IPS-20b (cell line): Measurements from ENCODE around the gene KCNN4.

Experiments used
- H3K27ac ChIP-seq: one replicate; pipeline ENCODE4 v1.5.1; 2013; ENCODE audit warnings: low read length
- H3K27me3 ChIP-seq: 2 replicates; pipeline ENCODE4 v1.6.1; 2013; ENCODE audit warnings: mild to moderate bottlenecking, low read length, inconsistent platforms; ENCODE audit not compliant: insufficient read depth
- H3K36me3 ChIP-seq: 2 replicates; pipeline ENCODE4 v1.6.1; 2013; ENCODE audit warnings: low read depth, mild to moderate bottlenecking, inconsistent platforms, low read length, moderate library complexity; ENCODE audit not compliant: insufficient read depth
- H3K4me1 ChIP-seq: 2 replicates; pipeline ENCODE4 v1.6.1; 2013; ENCODE audit warnings: mild to moderate bottlenecking, control low read depth, inconsistent platforms, low read length, moderate library complexity; ENCODE audit not compliant: insufficient read depth
- H3K4me3 ChIP-seq: 2 replicates; pipeline ENCODE4 v1.5.1; 2013; ENCODE audit warnings: mild to moderate bottlenecking, low read length, inconsistent platforms
- H3K9ac ChIP-seq: 2 replicates; pipeline ENCODE4 v1.6.1; 2013; ENCODE audit warnings: low read depth, mild to moderate bottlenecking, inconsistent platforms, low read length, moderate library complexity
- H3K9me3 ChIP-seq: 2 replicates; pipeline ENCODE4 v1.6.1; 2013; ENCODE audit warnings: mild to moderate bottlenecking, low read depth, low read length, inconsistent platforms; ENCODE audit not compliant: insufficient read depth

Gene KCNN4

GRCh38 chr19:43719918-43720317 lies 60.9 kb downstream of the KCNN4 start:
- Histone ChIP-seq H3K9me3 (no peaks in the 10 kb centered on the region), H3K4me3 (no peak overlapping the region), H3K27me3 (no peaks in the 10 kb centered on the region), H3K27ac (no peak overlapping the region), H3K36me3 (no peaks in the 10 kb centered on the region), H3K4me1 (no peaks in the 10 kb centered on the region), H3K9ac (no peak overlapping the region)

DNA sequence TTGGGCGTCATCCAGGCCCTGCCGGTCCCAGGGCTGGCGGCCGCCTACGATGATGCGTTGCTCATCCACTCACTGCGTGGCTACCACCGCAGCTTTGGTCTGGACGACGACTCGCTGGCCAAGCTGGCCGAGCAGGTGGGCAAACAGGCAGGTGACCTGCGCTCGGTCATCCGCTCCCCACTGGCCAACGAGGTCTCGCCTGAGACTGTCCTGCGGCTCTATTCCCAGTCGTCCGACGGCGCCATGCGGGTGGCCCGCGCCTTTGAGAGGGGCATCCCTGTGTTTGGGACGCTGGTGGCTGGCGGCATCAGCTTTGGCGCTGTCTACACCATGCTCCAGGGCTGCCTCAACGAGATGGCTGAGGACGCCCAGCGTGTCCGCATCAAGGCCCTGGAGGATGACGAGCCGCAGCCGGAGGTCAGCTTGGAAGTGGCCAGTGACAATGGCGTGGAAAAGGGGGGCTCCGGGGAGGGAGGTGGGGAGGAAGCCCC lies 61.4 kb downstream of the KCNN4 start:
- Histone ChIP-seq H3K27me3 (no peaks in the 10 kb centered on the region), H3K4me3 (no peak overlapping the region), H3K4me1 (no peaks in the 10 kb centered on the region), H3K9ac (no peak overlapping the region), H3K27ac (no peak overlapping the region), H3K36me3 (no peaks in the 10 kb centered on the region), H3K9me3 (no peaks in the 10 kb centered on the region)

- Histone ChIP-seq H3K36me3 (no peaks in the 10 kb centered on the region), H3K9me3 (no peaks in the 10 kb centered on the region)
Observed at GRCh38 chr19:43718627-43719377, 62.0 kb downstream of the KCNN4 start.

More at GRCh38 chr19:43718627-43719377, 62.0 kb downstream of the KCNN4 start:
- H3K27ac ChIP-seq: no peak overlapping the region
- H3K4me3 ChIP-seq: no peak overlapping the region
- H3K4me1 ChIP-seq: no peaks in the 10 kb centered on the region
- no peaks in the 10 kb centered on the region for H3K27me3 ChIP-seq
- H3K9ac ChIP-seq: no peak overlapping the region
